IMR-90 (cell line): Measurements from ENCODE around the gene EDN2. TPM values are rescaled to one million over a fixed set of nuclear protein-coding genes. Genes with fewer than 3 reads are reported as not detected.

Experiments
- ATAC-seq: fragments of 200-7000 bp; cut with Tn5 transposase; 2 replicates; pipeline ENCODE4 v1.9.1; 2020; ENCODE audit warnings: low read depth, mild to moderate bottlenecking, moderate library complexity
- BruUV-seq: library from RNA; stranded (reverse); fragments of 400-500 nt; replicated peaks from 2 replicates; lab custom pipeline; 2021; lab: Mats Ljungman, UMichigan
- CTCF ChIA-PET: fragments of 300-600 bp; formaldehyde crosslinking; extraction: SDS; loops from one replicate; lab custom pipeline; 2021; ENCODE audit warnings: antibody characterized with exemption; lab: Yijun Ruan, JAX
- POLR2A ChIA-PET: fragments of 300-600 bp; sonication (Branson Sonifier 250); formaldehyde crosslinking; loops from one replicate; lab custom pipeline; 2022; ENCODE audit warnings: antibody characterized with exemption; ENCODE audit not compliant: unreplicated experiment; lab: Charles Lee
- DNase-seq: peaks from one replicate; pipeline ENCODE4 v3.0.0; 2013
- H2AFZ ChIP-seq: replicated peaks from 2 replicates; pipeline ENCODE3; 2013; ENCODE audit warnings: low read length, mild to moderate bottlenecking; ENCODE audit not compliant: poor library complexity
- H2AK5ac ChIP-seq: 2 replicates; pipeline ENCODE4 v1.6.1; 2013; ENCODE audit warnings: low read depth, low read length, inconsistent platforms
- H2AK9ac ChIP-seq: replicated peaks from 2 replicates; pipeline ENCODE3; 2013; ENCODE audit warnings: mild to moderate bottlenecking, low read depth, low read length, moderate library complexity; ENCODE audit not compliant: poor library complexity
- H2BK120ac ChIP-seq: 2 replicates; pipeline ENCODE4 v1.6.1; 2013; ENCODE audit warnings: low read depth, low read length, inconsistent platforms
- H2BK15ac ChIP-seq: 3 replicates; pipeline ENCODE4 v1.6.1; 2013; ENCODE audit warnings: low read depth, low read length, inconsistent platforms
- H2BK20ac ChIP-seq: 2 replicates; pipeline ENCODE4 v1.6.1; 2013; ENCODE audit warnings: low read depth, mild to moderate bottlenecking, inconsistent platforms, low read length, moderate library complexity
- H2BK5ac ChIP-seq: 2 replicates; pipeline ENCODE4 v1.6.1; 2013; ENCODE audit warnings: mild to moderate bottlenecking, low read depth, low read length, inconsistent platforms; ENCODE audit not compliant: poor library complexity, severe bottlenecking
- H3K14ac ChIP-seq: replicated peaks from 2 replicates; pipeline ENCODE4 v1.6.1; 2013; ENCODE audit warnings: low read depth, low read length, inconsistent platforms
- H3K18ac ChIP-seq: 2 replicates; pipeline ENCODE4 v1.6.1; 2013; ENCODE audit warnings: low read depth, low read length, control low read depth
- H3K23ac ChIP-seq: 2 replicates; pipeline ENCODE4 v1.6.1; 2013; ENCODE audit warnings: low read depth, low read length, inconsistent platforms
- H3K27ac ChIP-seq: 2 replicates; pipeline ENCODE4 v1.5.1; 2013; ENCODE audit warnings: mild to moderate bottlenecking, control low read depth, low read length; ENCODE audit not compliant: insufficient read depth
- H3K27me3 ChIP-seq: 2 replicates; pipeline ENCODE4 v1.6.1; 2013; ENCODE audit warnings: low read length; ENCODE audit not compliant: control insufficient read depth, insufficient read depth
- H3K36me3 ChIP-seq: 2 replicates; pipeline ENCODE4 v1.6.1; 2013; ENCODE audit warnings: low read length, mixed read lengths; ENCODE audit not compliant: control insufficient read depth, insufficient read depth
- H3K4ac ChIP-seq: 2 replicates; pipeline ENCODE4 v1.6.1; 2013; ENCODE audit warnings: low read depth, low read length, inconsistent platforms
- H3K4me1 ChIP-seq: 2 replicates; pipeline ENCODE4 v1.6.1; 2013; ENCODE audit warnings: low read length, mixed read lengths; ENCODE audit not compliant: control insufficient read depth, insufficient read depth
- H3K4me2 ChIP-seq: 2 replicates; pipeline ENCODE4 v1.6.1; 2013; ENCODE audit warnings: low read depth, mild to moderate bottlenecking, control low read depth, low read length, moderate library complexity
- H3K4me3 ChIP-seq: 2 replicates; pipeline ENCODE4 v1.5.1; 2013; ENCODE audit warnings: low read depth, mild to moderate bottlenecking, control low read depth, low read length, moderate library complexity; ENCODE audit not compliant: insufficient read depth
- H3K56ac ChIP-seq: 2 replicates; pipeline ENCODE4 v1.6.1; 2013; ENCODE audit warnings: low read length, inconsistent platforms; ENCODE audit not compliant: insufficient read depth; ENCODE audit errors: extremely low read depth
- H3K79me1 ChIP-seq, 2 experiments: 2 replicates each; pipeline ENCODE4 v1.6.1; 2013; ENCODE audit warnings: low read length in 2 of 2, inconsistent platforms in 1 of 2, low read depth in 1 of 2
- H3K9ac ChIP-seq: 2 replicates; pipeline ENCODE4 v1.6.1; 2013; ENCODE audit warnings: low read depth, low read length, control low read depth
- H3K9me1 ChIP-seq: 2 replicates; pipeline ENCODE4 v1.6.1; 2013; ENCODE audit warnings: low read length, inconsistent platforms; ENCODE audit not compliant: insufficient read depth
- H3K9me3 ChIP-seq: 2 replicates; pipeline ENCODE4 v1.6.1; 2013; ENCODE audit warnings: low read length; ENCODE audit not compliant: control insufficient read depth, insufficient read depth
- H4K20me1 ChIP-seq: 2 replicates; pipeline ENCODE4 v1.6.1; 2013; ENCODE audit warnings: low read length, inconsistent platforms; ENCODE audit not compliant: insufficient read depth
- H4K5ac ChIP-seq: 2 replicates; pipeline ENCODE4 v1.6.1; 2013; ENCODE audit warnings: mild to moderate bottlenecking, low read depth, low read length, control low read depth
- H4K8ac ChIP-seq, 2 experiments: 2 replicates each; pipeline ENCODE4 v1.6.1; 2013; ENCODE audit warnings: low read depth in 2 of 2, low read length in 2 of 2, control low read depth in 1 of 2, inconsistent platforms in 1 of 2
- H4K91ac ChIP-seq: 2 replicates; pipeline ENCODE4 v1.6.1; 2013; ENCODE audit warnings: low read depth, low read length, inconsistent platforms; ENCODE audit not compliant: insufficient read depth
- BHLHE40 ChIP-seq: fragments of 150-350 bp; IDR thresholded peaks from 2 replicates; pipeline ENCODE4 v1.6.1; 2016; ENCODE audit warnings: mild to moderate bottlenecking, low read depth, low read length
- MAZ ChIP-seq: IDR thresholded peaks from 2 replicates; pipeline ENCODE4 v1.6.1; 2012; ENCODE audit warnings: low read depth, mild to moderate bottlenecking, low read length, improper control_type of control experiment, moderate library complexity, borderline replicate concordance
- MXI1 ChIP-seq: IDR thresholded peaks from 2 replicates; pipeline ENCODE4 v1.6.1; 2012; ENCODE audit warnings: low read depth, mild to moderate bottlenecking, low read length, moderate library complexity, borderline replicate concordance
- NFE2L2 ChIP-seq: fragments of 150-350 bp; IDR thresholded peaks from 2 replicates; pipeline ENCODE4 v1.6.1; 2016; ENCODE audit warnings: low read depth, mild to moderate bottlenecking, low read length
- RCOR1 ChIP-seq: IDR thresholded peaks from 2 replicates; pipeline ENCODE4 v1.6.1; 2012; ENCODE audit warnings: mild to moderate bottlenecking, low read length, improper control_type of control experiment; ENCODE audit not compliant: insufficient replicate concordance
- RFX5 ChIP-seq: IDR thresholded peaks from 2 replicates; pipeline ENCODE4 v1.8.0; 2012; ENCODE audit warnings: low read depth, mild to moderate bottlenecking, low read length, moderate library complexity
- SMC3 ChIP-seq: fragments of 150-350 bp; IDR thresholded peaks from 2 replicates; pipeline ENCODE4 v1.6.1; 2016; ENCODE audit warnings: low read depth, mild to moderate bottlenecking, antibody characterized with exemption, low read length, moderate library complexity
- WGBS, 2 experiments: methylation state at CpG; one replicate each; pipeline versions ENCODE4 v1.1.5 to v1.1.7; 2013; ENCODE audit warnings: missing lambda C conversion rate in 2 of 2; ENCODE audit not compliant: insufficient read length in 1 of 2; ENCODE audit errors: extremely low coverage in 2 of 2; 5-methylcytosine and 5-hydroxymethylcytosine counted together
- dilution Hi-C: fragments of 300-500 bp; cut with HindIII; formaldehyde crosslinking; loops from one replicate; pipeline ENCODE4 v1.14.3; 2018; ENCODE audit warnings: low sequenced_read_pairs; ENCODE audit not compliant: unreplicated experiment
- in situ Hi-C: fragments of 300-500 bp; cut with MboI; formaldehyde crosslinking; loops from 3 replicates; pipeline ENCODE4 v1.14.3; 2019; ENCODE audit warnings: low sequenced_read_pairs, inconsistent platforms, mixed read lengths
- intact Hi-C: fragments of 100-400 bp; cut with micrococcal nuclease; formaldehyde crosslinking; loops from 2 replicates; pipeline ENCODE4 v1.10.0; 2022
- polyA plus RNA-seq, 3 experiments: library from polyadenylated mRNA; depleted of rRNA; stranded (reverse); fragments of >200 nt; gene quantifications; 2 replicates each; pipeline ENCODE4 v1.2.3, GENCODE V29; 2012; ENCODE audit warnings: low replicate concordance in 1 of 3
- total RNA-seq: library from RNA; depleted of rRNA; stranded (reverse); fragments of >200 nt; gene quantifications from 2 replicates; pipeline ENCODE4 v1.2.3, GENCODE V29; 2012
- TF ChIP-seq, protein P1 (sequence below): fragments of 150-350 bp; IDR thresholded peaks from 2 replicates; pipeline ENCODE4 v1.6.1; 2017; ENCODE audit warnings: mild to moderate bottlenecking, antibody characterized with exemption, low read length, low read depth
- TF ChIP-seq, protein P2 (sequence below): fragments of 150-350 bp; IDR thresholded peaks from 2 replicates; pipeline ENCODE4 v1.6.1; 2016; ENCODE audit warnings: low read depth, mild to moderate bottlenecking, low read length, moderate library complexity, borderline replicate concordance

EDN2 gene
- total and polyA plus RNA-seq, 2 of the 4 experiments (the other 2 are of a cell fraction): 0.27 TPM; not detected in 1

DNA sequence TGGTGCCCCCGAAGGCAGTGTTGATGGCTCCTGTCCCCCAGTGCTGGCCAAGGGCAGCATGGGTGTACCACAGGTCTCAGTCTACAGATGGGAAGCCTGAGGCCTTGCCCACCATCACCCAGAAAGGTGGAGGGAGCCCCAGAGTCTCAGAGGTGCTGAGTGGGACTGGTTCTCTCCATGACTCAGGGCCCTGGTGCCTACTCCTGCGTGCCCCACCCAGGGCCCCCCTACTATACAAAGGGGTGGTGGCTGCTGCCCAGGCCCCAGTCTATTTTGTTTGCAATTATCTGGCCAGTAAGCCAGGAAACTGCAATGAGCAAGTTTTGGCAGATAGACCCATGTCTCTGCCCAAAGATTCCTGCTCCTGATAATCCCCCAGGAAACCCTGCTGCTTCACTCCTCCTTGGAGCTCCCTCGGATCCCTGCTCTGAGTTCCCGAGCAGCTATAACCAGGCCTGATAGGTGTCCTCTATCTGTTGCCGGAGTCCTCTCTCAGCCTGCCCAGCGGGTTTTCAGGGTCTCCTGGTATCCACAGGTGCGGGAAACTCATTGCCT lies 41.7 kb downstream of the EDN2 start:
- dilution Hi-C loops (no loop called here), intact Hi-C loops (no loop called here), in situ Hi-C loops (no loop called here)
- H3K27ac ChIP-seq: no peak overlapping the region
- CTCF ChIA-PET: no interaction called here
- H2BK5ac ChIP-seq: no peak overlapping the region
- H3K27me3 ChIP-seq: peaks cover 27% of the 10 kb centered on the region
- no peaks in the 10 kb centered on the region for H3K36me3 ChIP-seq
- DNase-seq: no peak
- no peak overlapping the region for H3K14ac ChIP-seq
- H2BK120ac ChIP-seq: no peak overlapping the region
- H2BK15ac ChIP-seq: no peak overlapping the region
- no peak overlapping the region for H3K4ac ChIP-seq
- H3K4me1 ChIP-seq: no peaks in the 10 kb centered on the region
- H3K4me2 ChIP-seq: no peak overlapping the region
- no peaks in the 10 kb centered on the region for H3K79me1 ChIP-seq
- ATAC-seq: no peak
- H3K56ac ChIP-seq: no peak overlapping the region
- POLR2A ChIA-PET: no interaction called here
- H2AK5ac ChIP-seq: no peak overlapping the region
- H2AFZ ChIP-seq: no peak overlapping the region
- H4K20me1 ChIP-seq: no peaks in the 10 kb centered on the region
- no peak overlapping the region for H3K9ac ChIP-seq
- H4K91ac ChIP-seq: no peak overlapping the region
- no peak overlapping the region for H3K23ac ChIP-seq
- H4K5ac ChIP-seq: no peak overlapping the region
- H3K9me1 ChIP-seq: no peaks in the 10 kb centered on the region
- H3K18ac ChIP-seq: no peak overlapping the region
- H3K9me3 ChIP-seq: peaks cover 13% of the 10 kb centered on the region
- H3K4me3 ChIP-seq: no peak overlapping the region
- no peak for TF ChIP-seq MXI1
- no peak for TF ChIP-seq NFE2L2
- TF ChIP-seq MAZ: no peak
- TF ChIP-seq BHLHE40: no peak
- no peak for TF ChIP-seq RCOR1
- no peak for TF ChIP-seq RFX5
- no peak for TF ChIP-seq SMC3
- TF ChIP-seq, protein P1, sequence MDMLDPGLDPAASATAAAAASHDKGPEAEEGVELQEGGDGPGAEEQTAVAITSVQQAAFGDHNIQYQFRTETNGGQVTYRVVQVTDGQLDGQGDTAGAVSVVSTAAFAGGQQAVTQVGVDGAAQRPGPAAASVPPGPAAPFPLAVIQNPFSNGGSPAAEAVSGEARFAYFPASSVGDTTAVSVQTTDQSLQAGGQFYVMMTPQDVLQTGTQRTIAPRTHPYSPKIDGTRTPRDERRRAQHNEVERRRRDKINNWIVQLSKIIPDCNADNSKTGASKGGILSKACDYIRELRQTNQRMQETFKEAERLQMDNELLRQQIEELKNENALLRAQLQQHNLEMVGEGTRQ: no peak
- TF ChIP-seq, protein P2, sequence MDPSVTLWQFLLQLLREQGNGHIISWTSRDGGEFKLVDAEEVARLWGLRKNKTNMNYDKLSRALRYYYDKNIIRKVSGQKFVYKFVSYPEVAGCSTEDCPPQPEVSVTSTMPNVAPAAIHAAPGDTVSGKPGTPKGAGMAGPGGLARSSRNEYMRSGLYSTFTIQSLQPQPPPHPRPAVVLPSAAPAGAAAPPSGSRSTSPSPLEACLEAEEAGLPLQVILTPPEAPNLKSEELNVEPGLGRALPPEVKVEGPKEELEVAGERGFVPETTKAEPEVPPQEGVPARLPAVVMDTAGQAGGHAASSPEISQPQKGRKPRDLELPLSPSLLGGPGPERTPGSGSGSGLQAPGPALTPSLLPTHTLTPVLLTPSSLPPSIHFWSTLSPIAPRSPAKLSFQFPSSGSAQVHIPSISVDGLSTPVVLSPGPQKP: no peak
- no TSS peak for BruUV-seq
- 29% methylated on average over 6 of the region's 7 CpGs; no CpG with 5 or more reads in 1 of the 2 experiments for WGBS, 2 experiments
- no peak overlapping the region for H2BK20ac ChIP-seq
- no peak overlapping the region for H2AK9ac ChIP-seq
- H4K8ac ChIP-seq: no peak overlapping the region
